ENCODE results near the gene NAAA. TPM values are rescaled to one million over a fixed set of nuclear protein-coding genes. Genes with fewer than 3 reads are reported as not detected.
"Not testable (repeated sequence)": the region's sequence is repeated elsewhere in the genome, so short reads cannot be mapped to it uniquely, and the experiment has no call there.

The NAAA gene
- total and polyA plus RNA-seq, 3 experiments from 2014 or later: 47.9 to 104 (median 51.5) TPM

DNA sequence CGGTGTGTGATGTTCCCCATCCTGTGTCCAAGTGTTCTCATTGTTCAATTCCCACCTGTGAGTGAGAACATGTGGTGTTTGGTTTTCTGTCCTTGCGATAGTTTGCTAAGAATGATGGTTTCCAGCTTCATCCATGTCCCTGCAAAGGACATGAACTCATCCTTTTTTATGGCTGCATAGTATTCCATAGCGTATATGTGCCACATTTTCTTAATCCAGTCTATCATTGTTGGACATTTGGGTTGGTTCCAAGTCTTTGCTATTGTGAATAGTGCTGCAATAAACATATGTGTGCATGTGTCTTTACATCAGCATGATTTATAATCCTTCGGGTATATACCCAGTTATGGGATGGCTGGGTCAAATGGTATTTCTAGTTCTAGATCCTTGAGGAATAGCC lies 21.3 kb upstream of the NAAA start:
- H3K27me3 ChIP-seq (ENCODE audit: insufficient read depth, low read length, poor library complexity, severe bottlenecking); H3K9me3 ChIP-seq (ENCODE audit: low read length); POLR2A ChIA-PET; H3K4me1 Mint-ChIP-seq; H3K27me3 Mint-ChIP-seq; CTCF ChIA-PET; H3K4me3 ChIP-seq (ENCODE audit: low read length); DNase-seq; H3K4me1 ChIP-seq (ENCODE audit: insufficient read depth, low read length); H3K27ac ChIP-seq (ENCODE audit: low read depth, low read length); H3K27ac Mint-ChIP-seq; H3K4me3 Mint-ChIP-seq; H3K9me3 Mint-ChIP-seq: not testable (repeated sequence)
- H3K36me3 Mint-ChIP-seq: peaks cover 54 to 95% (median 55%) of the 10 kb centered on the region in 3 donors
- H3K36me3 ChIP-seq (ENCODE audit: insufficient read depth, low read length): peaks cover 53% of the 10 kb centered on the region

DNA sequence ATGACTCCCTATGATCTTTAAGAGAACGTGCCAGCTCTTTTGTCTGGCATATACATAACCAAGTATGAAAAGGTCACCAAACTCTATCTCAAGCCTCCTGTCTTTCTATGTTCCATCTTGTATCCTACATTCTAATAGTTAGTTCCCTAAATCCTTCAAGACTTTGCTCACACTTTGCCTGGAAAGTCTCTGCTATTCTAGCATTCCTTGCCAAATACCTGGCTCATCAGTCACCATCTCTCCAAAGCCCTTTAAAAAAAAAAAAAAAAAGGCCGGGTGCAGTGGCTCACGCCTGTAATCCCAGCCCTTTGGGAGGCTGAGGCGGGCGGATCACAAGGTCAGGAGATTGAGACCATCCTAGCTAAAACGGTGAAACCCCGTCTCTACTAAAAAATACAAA lies 17.7 kb upstream of the NAAA start:
- peaks cover 46% of the 10 kb centered on the region for H3K36me3 ChIP-seq (ENCODE audit: insufficient read depth, low read length)
- H3K36me3 Mint-ChIP-seq: peaks cover 32 to 93% (median 51%) of the 10 kb centered on the region in 3 donors
- H3K27me3 ChIP-seq (ENCODE audit: insufficient read depth, low read length, poor library complexity, severe bottlenecking); H3K9me3 ChIP-seq (ENCODE audit: low read length); H3K27ac ChIP-seq (ENCODE audit: low read depth, low read length); POLR2A ChIA-PET; H3K27me3 Mint-ChIP-seq; H3K4me1 ChIP-seq (ENCODE audit: insufficient read depth, low read length); H3K4me1 Mint-ChIP-seq; H3K4me3 ChIP-seq (ENCODE audit: low read length); CTCF ChIA-PET; H3K9me3 Mint-ChIP-seq; DNase-seq; H3K4me3 Mint-ChIP-seq: not testable (repeated sequence)
- peak overlapping the region in 1 of 8 donors; percentile 32 for H3K27ac Mint-ChIP-seq

- CTCF ChIA-PET: not testable (repeated sequence)
- peaks cover 9 to 92% (median 44%) of the 10 kb centered on the region in 3 donors for H3K36me3 Mint-ChIP-seq
Observed at GRCh38 chr4:75954811-75955210, 14.0 kb upstream of the NAAA start.

GRCh38 chr4:75953509-75953908 lies 12.7 kb upstream of the NAAA start:
- Histone ChIP-seq H3K27me3 (ENCODE audit: insufficient read depth, low read length, poor library complexity, severe bottlenecking) (no peaks in the 10 kb centered on the region), H3K4me3 (ENCODE audit: low read length) (no peak overlapping the region), H3K36me3 (ENCODE audit: insufficient read depth, low read length) (peaks cover 54% of the 10 kb centered on the region), H3K4me1 (ENCODE audit: insufficient read depth, low read length) (no peaks in the 10 kb centered on the region), H3K27ac (ENCODE audit: low read depth, low read length) (no peak overlapping the region), H3K9me3 (ENCODE audit: low read length) (no peaks in the 10 kb centered on the region)
- Mint-ChIP-seq H3K9me3 (no peaks in the 10 kb centered on the region), H3K36me3 (peaks cover 9 to 94% (median 34%) of the 10 kb centered on the region in 3 donors), H3K4me3 (no peak overlapping the region), H3K27ac (no peak overlapping the region), H3K4me1 (peaks cover 0 to 4% (median 0%) of the 10 kb centered on the region in 3 donors), H3K27me3 (no peaks in the 10 kb centered on the region)
- ChIA-PET POLR2A (interaction anchor here (0.6 kb wide), 1 partner anchor 45 kb away, joined by 4 read pairs; no protein-coding TSS in a partner anchor), CTCF (interaction anchor here (3.2 kb wide), 1 partner anchor 13 kb away, joined by 8 read pairs; the partner anchor contains the start of gene NAAA)
- DNase-seq: no peak

More at GRCh38 chr4:75954811-75955210, 14.0 kb upstream of the NAAA start:
- H3K4me3 Mint-ChIP-seq; H3K9me3 ChIP-seq (ENCODE audit: low read length); DNase-seq; H3K4me1 ChIP-seq (ENCODE audit: insufficient read depth, low read length); H3K27me3 ChIP-seq (ENCODE audit: insufficient read depth, low read length, poor library complexity, severe bottlenecking); H3K4me1 Mint-ChIP-seq; H3K27me3 Mint-ChIP-seq; H3K9me3 Mint-ChIP-seq; H3K27ac ChIP-seq (ENCODE audit: low read depth, low read length); H3K4me3 ChIP-seq (ENCODE audit: low read length): not testable (repeated sequence)
- H3K27ac Mint-ChIP-seq: peak overlapping the region in 1 of 8 donors; percentile 29
- peaks cover 60% of the 10 kb centered on the region for H3K36me3 ChIP-seq (ENCODE audit: insufficient read depth, low read length)
- POLR2A ChIA-PET: interaction anchor here (1.5 kb wide), 1 partner anchor 15 kb away, joined by 9 read pairs; the partner anchor contains the start of gene NAAA

DNA sequence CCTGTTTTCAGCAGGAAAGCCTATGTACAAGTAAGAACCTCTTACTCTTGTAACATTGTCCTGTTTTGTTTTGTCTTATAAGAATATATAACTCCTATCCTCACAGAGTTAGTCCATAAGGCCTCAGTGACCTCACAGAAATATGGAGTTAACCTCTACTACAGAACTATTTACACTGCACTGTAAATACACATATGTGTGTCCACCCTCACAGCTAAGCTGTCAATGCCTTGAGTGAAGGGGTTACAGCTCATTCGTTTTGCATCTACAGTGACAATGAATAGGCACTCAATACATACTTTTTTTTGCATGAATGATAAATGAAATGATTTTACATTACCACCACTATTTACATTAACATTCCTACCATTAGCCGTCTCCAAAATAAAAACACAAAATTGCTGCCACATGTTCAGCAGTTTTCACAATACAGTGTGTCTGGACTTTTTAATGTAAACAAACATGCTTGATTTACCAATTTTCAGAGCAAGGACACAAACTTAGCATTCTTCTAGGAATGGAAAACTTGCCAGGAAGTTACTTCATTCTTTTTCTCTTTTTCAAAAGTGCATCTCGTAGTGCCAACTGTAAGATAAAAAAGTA lies 9.5 kb upstream of the NAAA start:
- POLR2A ChIA-PET: no interaction called here
- no peak overlapping the region for H3K4me3 Mint-ChIP-seq
- CTCF ChIA-PET: interaction anchor here (3.2 kb wide), 1 partner anchor 9 kb away, joined by 8 read pairs; the partner anchor contains the start of gene NAAA
- H3K27ac Mint-ChIP-seq: peak overlapping the region in 1 of 8 donors; percentile 36
- no peaks in the 10 kb centered on the region for H3K27me3 Mint-ChIP-seq
- H3K27me3 ChIP-seq (ENCODE audit: insufficient read depth, low read length, poor library complexity, severe bottlenecking): no peaks in the 10 kb centered on the region
- H3K36me3 Mint-ChIP-seq: peaks cover 5 to 77% (median 23%) of the 10 kb centered on the region in 3 donors
- H3K27ac ChIP-seq (ENCODE audit: low read depth, low read length): no peak overlapping the region
- no peaks in the 10 kb centered on the region for H3K9me3 Mint-ChIP-seq
- H3K4me3 ChIP-seq (ENCODE audit: low read length): no peak overlapping the region
- H3K4me1 ChIP-seq (ENCODE audit: insufficient read depth, low read length): no peaks in the 10 kb centered on the region
- no peak for DNase-seq
- H3K9me3 ChIP-seq (ENCODE audit: low read length): no peaks in the 10 kb centered on the region
- peaks cover 28% of the 10 kb centered on the region for H3K36me3 ChIP-seq (ENCODE audit: insufficient read depth, low read length)
- peaks cover 0 to 4% (median 0%) of the 10 kb centered on the region in 3 donors for H3K4me1 Mint-ChIP-seq

DNA sequence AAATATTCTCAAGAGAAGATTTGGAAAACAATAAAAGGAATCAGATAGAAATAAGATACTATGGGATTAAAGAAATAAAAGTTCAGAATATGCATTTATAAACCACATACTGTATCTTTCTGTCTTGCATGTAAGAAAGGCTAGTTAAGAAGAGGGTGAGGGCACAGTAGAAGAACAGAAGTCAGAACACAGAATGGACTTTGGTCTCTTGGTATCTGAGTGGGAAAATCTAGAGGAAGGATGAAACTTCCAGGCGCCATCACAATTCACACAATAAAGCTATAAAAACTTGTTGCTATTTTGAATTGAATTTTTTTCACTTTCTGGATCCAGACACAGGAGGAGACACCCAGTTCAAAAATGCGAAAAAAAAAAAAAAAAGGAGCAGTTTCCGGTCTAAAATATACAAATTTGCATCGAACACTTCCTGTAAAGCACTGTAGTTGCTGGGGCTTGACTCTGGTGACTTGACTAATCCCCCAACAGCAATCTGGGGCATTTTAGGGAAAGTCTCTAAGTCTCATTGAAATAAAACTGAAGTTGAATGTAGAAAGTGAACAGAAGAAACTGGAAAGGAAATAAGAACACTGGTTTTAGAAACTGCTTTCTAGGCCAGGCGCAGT lies 8.1 kb upstream of the NAAA start:
- Histone ChIP-seq H3K27me3 (ENCODE audit: insufficient read depth, low read length, poor library complexity, severe bottlenecking) (no peaks in the 10 kb centered on the region), H3K9me3 (ENCODE audit: low read length) (no peaks in the 10 kb centered on the region), H3K4me3 (ENCODE audit: low read length) (no peak overlapping the region), H3K4me1 (ENCODE audit: insufficient read depth, low read length) (no peaks in the 10 kb centered on the region), H3K36me3 (ENCODE audit: insufficient read depth, low read length) (peaks cover 25% of the 10 kb centered on the region), H3K27ac (ENCODE audit: low read depth, low read length) (no peak overlapping the region)
- Mint-ChIP-seq H3K4me3 (no peak overlapping the region), H3K27ac (peak overlapping the region in 4 of 8 donors; percentile 33 to 75 (median 46)), H3K27me3 (no peaks in the 10 kb centered on the region), H3K9me3 (no peaks in the 10 kb centered on the region), H3K36me3 (peaks cover 0 to 65% (median 17%) of the 10 kb centered on the region in 3 donors), H3K4me1 (peaks cover 0 to 4% (median 0%) of the 10 kb centered on the region in 3 donors)
- no peak for DNase-seq
- ChIA-PET POLR2A (no interaction called here), CTCF (no interaction called here)

DNA sequence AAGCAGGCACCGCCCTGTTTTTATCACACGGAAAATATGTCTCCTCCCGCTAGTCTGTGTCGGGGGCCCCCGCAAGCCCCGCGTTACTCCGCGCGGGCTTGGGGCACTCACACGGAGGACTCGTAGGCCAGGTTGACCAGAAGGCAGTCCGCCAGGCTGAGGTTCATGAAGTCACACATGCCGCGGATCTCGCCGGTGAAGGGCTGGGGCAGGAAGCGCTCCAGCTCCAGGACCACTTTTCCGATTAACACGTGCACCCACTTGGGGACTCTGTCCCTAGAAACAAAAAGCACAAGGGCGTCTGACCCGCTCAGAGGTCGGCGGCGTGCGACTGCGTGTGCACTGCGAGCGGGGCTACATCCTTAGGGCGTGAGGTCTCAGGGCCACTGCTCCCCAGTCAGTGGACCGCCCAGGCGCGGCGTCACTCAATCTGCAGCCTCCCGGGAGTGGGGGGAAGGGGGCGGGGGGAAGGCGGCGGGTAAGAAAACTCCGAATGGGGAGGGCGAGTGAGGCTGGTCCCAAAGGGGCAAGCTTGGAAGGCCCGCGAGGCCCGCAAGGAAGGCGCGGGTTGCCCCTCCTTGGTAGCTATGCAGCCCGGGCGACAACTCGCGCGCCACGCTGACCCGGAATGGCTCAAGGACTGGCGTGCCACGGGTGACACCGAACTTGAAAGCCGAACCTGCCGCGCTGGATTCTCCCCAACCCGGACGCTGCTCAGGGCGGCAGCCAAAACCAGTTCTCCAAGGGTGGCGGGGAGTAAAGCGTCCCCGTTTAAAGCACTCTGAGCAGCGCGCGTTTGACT lies 722 bp downstream of the NAAA start:
- Histone ChIP-seq H3K4me3 (ENCODE audit: low read length) (peak overlapping the region; percentile 99), H3K4me1 (ENCODE audit: insufficient read depth, low read length) (peaks cover 7% of the 10 kb centered on the region), H3K27ac (ENCODE audit: low read depth, low read length) (peak overlapping the region; percentile 94), H3K27me3 (ENCODE audit: insufficient read depth, low read length, poor library complexity, severe bottlenecking) (no peaks in the 10 kb centered on the region), H3K9me3 (ENCODE audit: low read length) (no peaks in the 10 kb centered on the region), H3K36me3 (ENCODE audit: insufficient read depth, low read length) (no peaks in the 10 kb centered on the region)
- H3K4me3 Mint-ChIP-seq: peak overlapping the region; percentile 95 to 99 (median 99)
- no peaks in the 10 kb centered on the region for H3K9me3 Mint-ChIP-seq
- H3K36me3 Mint-ChIP-seq: peaks cover 0 to 41% (median 3%) of the 10 kb centered on the region in 3 donors
- peak overlapping the region; percentile 92 to 98 (median 96) for H3K27ac Mint-ChIP-seq
- DNase-seq: peak; percentile 63 to 85 (median 68)
- ChIA-PET CTCF (interaction anchor here (0.8 to 2.9 kb wide), 7 partner anchors 9 to 216 kb away, joined by 3 to 21 read pairs (median 8); partner anchors contain the start of gene SDAD1), POLR2A (interaction anchor here (0.8 to 2.2 kb wide), 11 partner anchors 16 to 1922 kb away, joined by 3 to 15 read pairs (median 5); partner anchors contain the start of genes MRPL1, RCHY1, SCARB2 and SDAD1)
- H3K4me1 Mint-ChIP-seq: peaks cover 14 to 32% (median 23%) of the 10 kb centered on the region in 3 donors
- H3K27me3 Mint-ChIP-seq: no peaks in the 10 kb centered on the region
